GM12878 (cell line): ENCODE results near the gene GRAMD1B. TPM values are rescaled to one million over a fixed set of nuclear protein-coding genes. Genes with fewer than 3 reads are reported as not detected.

Experiments
- ATAC-seq: fragments of 200-7000 bp; cut with Tn5 transposase; 3 replicates; pipeline ENCODE4 v1.9.1; 2020; ENCODE audit warnings: mild to moderate bottlenecking, moderate library complexity
- BruUV-seq: library from RNA; stranded (reverse); fragments of 400-500 nt; replicated peaks from 2 replicates; lab custom pipeline; 2021; lab: Mats Ljungman, UMichigan
- CTCF ChIA-PET: fragments of 300-600 bp; sonication (Branson Sonifier 250); formaldehyde crosslinking; extraction: SDS; loops from one replicate; lab custom pipeline; 2021; ENCODE audit warnings: inconsistent platforms; lab: Yijun Ruan, JAX
- POLR2A ChIA-PET: fragments of 350-600 bp; formaldehyde crosslinking; extraction: SDS; loops from one replicate; lab custom pipeline; 2021; ENCODE audit warnings: inconsistent platforms; lab: Charles Lee
- RAD21 ChIA-PET: fragments of 300-600 bp; sonication (Branson Sonifier 250); formaldehyde crosslinking; loops from one replicate; lab custom pipeline; 2023; ENCODE audit warnings: antibody characterized with exemption; ENCODE audit not compliant: unreplicated experiment; lab: Charles Lee
- SMC1A ChIA-PET: fragments of 300-600 bp; sonication (Branson Sonifier 250); formaldehyde crosslinking; loops from one replicate; lab custom pipeline; 2023; ENCODE audit not compliant: unreplicated experiment, uncharacterized antibody; lab: Charles Lee
- DNase-seq: peaks from one replicate; pipeline ENCODE4 v3.0.0-alpha.2; 2011; ENCODE audit warnings: low read depth, low spot score
- FAIRE-seq: peaks from 3 replicates; lab custom pipeline; 2011; peaks lifted over from hg19 to GRCh38; lab: Jason Lieb, UNC
- H2AFZ ChIP-seq: 2 replicates; pipeline ENCODE4 v1.6.0; 2011; ENCODE audit warnings: low read depth, low read length, control low read depth; ENCODE audit not compliant: control insufficient read depth
- H3K27ac ChIP-seq: 2 replicates; pipeline ENCODE4 v1.5.1; 2011; ENCODE audit warnings: control low read depth; ENCODE audit not compliant: control insufficient read depth, insufficient read depth
- H3K27me3 ChIP-seq, 2 experiments: replicated peaks in 1 of 2; 2 replicates each; pipeline versions ENCODE4 v1.6.0 to v1.6.1; 2011; ENCODE audit warnings: low read length in 1 of 2; ENCODE audit not compliant: control insufficient read depth in 2 of 2, insufficient read depth in 2 of 2
- H3K36me3 ChIP-seq, 2 experiments: 2 replicates each; pipeline ENCODE4 v1.5.1; 2011; ENCODE audit warnings: low read length in 1 of 2; ENCODE audit not compliant: control insufficient read depth in 2 of 2, insufficient read depth in 2 of 2
- H3K4me1 ChIP-seq: 2 replicates; pipeline ENCODE4 v1.6.1; 2011; ENCODE audit warnings: mild to moderate bottlenecking, low read length, moderate library complexity, mixed read lengths; ENCODE audit not compliant: control insufficient read depth, insufficient read depth
- H3K4me2 ChIP-seq: 2 replicates; pipeline ENCODE4 v1.6.0; 2011; ENCODE audit warnings: control low read depth; ENCODE audit not compliant: control insufficient read depth, insufficient read depth
- H3K4me3 ChIP-seq: fragments of 200-600 bp; sonication (generic); 2 replicates; pipeline ENCODE4 v1.5.1; 2016
- H3K79me2 ChIP-seq: 2 replicates; pipeline ENCODE4 v1.6.0; 2011; ENCODE audit warnings: low read length; ENCODE audit not compliant: control insufficient read depth, insufficient read depth
- H3K9ac ChIP-seq: 2 replicates; pipeline ENCODE4 v1.8.0; 2011; ENCODE audit warnings: low read length, control low read depth, mixed read lengths; ENCODE audit not compliant: control insufficient read depth, insufficient read depth
- H3K9me3 ChIP-seq: replicated peaks from 3 replicates; pipeline ENCODE4 v1.5.1; 2011; ENCODE audit warnings: mild to moderate bottlenecking, low read length; ENCODE audit not compliant: control insufficient read depth, insufficient read depth
- H4K20me1 ChIP-seq: 2 replicates; pipeline ENCODE4 v1.6.0; 2011; ENCODE audit not compliant: control insufficient read depth, insufficient read depth
- FOXM1 ChIP-seq: IDR thresholded peaks from 2 replicates; pipeline ENCODE4 v1.6.1; 2012; ENCODE audit warnings: low read depth, mild to moderate bottlenecking, inconsistent platforms, low read length, moderate library complexity
- LARP7 ChIP-seq: fragments of 450-650 bp; IDR thresholded peaks from 2 replicates; pipeline ENCODE4 v1.6.1; 2017; ENCODE audit warnings: mild to moderate bottlenecking
- MYC ChIP-seq: IDR thresholded peaks from 2 replicates; pipeline ENCODE4 v1.6.1; 2011; ENCODE audit warnings: mild to moderate bottlenecking, low read length, moderate library complexity, inconsistent platforms; ENCODE audit not compliant: insufficient read depth, insufficient replicate concordance, insufficient read length, severe bottlenecking
- NFYA ChIP-seq: IDR thresholded peaks from 2 replicates; pipeline ENCODE4 v1.6.1; 2011; ENCODE audit warnings: low read depth, mild to moderate bottlenecking, low read length, improper control_type of control experiment, borderline replicate concordance
- NR2F1 ChIP-seq: fragments of 450-650 bp; conservative IDR thresholded peaks from 2 replicates; pipeline ENCODE4 v1.6.1; 2017; ENCODE audit warnings: mild to moderate bottlenecking
- SREBF1 ChIP-seq: IDR thresholded peaks from 2 replicates; pipeline ENCODE4 v1.6.1; 2012; ENCODE audit warnings: mild to moderate bottlenecking, low read length
- SUPT20H ChIP-seq: IDR thresholded peaks from 2 replicates; pipeline ENCODE4 v1.6.1; 2011; ENCODE audit warnings: low read depth, mild to moderate bottlenecking, low read length, moderate library complexity, borderline replicate concordance; ENCODE audit not compliant: control insufficient read depth
- TCF7 ChIP-seq: IDR thresholded peaks from 2 replicates; pipeline ENCODE4 v1.6.1; 2014; ENCODE audit warnings: antibody characterized with exemption, borderline replicate concordance
- WGBS: methylation state at CpG from one replicate; pipeline ENCODE4 v1.1.6; 2016; ENCODE audit warnings: low lambda C conversion rate; ENCODE audit not compliant: insufficient replicate concordance, insufficient coverage; ENCODE audit errors: missing lambda C conversion rate; 5-methylcytosine and 5-hydroxymethylcytosine counted together
- in situ Hi-C: fragments of 300-500 bp; cut with MboI; formaldehyde crosslinking; loops from 9 replicates; pipeline ENCODE4 v1.14.3; 2018; ENCODE audit warnings: mixed read lengths
- intact Hi-C: fragments of 100-400 bp; cut with micrococcal nuclease; formaldehyde crosslinking; loops from one replicate; pipeline ENCODE4 v1.14.2; 2022; ENCODE audit not compliant: unreplicated experiment
- polyA plus RNA-seq, 11 experiments: library from polyadenylated mRNA; depleted of rRNA in 4 of 11; unstranded in 6 of 11; stranded (reverse) in 5 of 11; fragments of >200 nt; fragmentation: Nextera tagmentation in 4 of 11; fragmentation: Illumina TruSeq in 1 of 11; extraction: Ambion mirVana in 4 of 11; extraction: Trizol in 1 of 11; gene quantifications; 1 replicate in 1 of 11; 2 replicates in 10 of 11; pipeline versions ENCODE4 v1.2.1 to v1.2.3, GENCODE V29; 2011 to 2016; ENCODE audit warnings: inconsistent platforms in 2 of 11, missing spikeins in 2 of 11, low read depth in 1 of 11
- total RNA-seq, 4 experiments: library from RNA; depleted of rRNA in 3 of 4; stranded (reverse); fragments of >200 nt in 3 of 4; fragmentation: Illumina TruSeq in 1 of 4; extraction: Trizol in 1 of 4; gene quantifications; 2 replicates each; pipeline versions ENCODE4 v1.2.1 to v1.2.3, GENCODE V29; 2013 to 2021
- TF ChIP-seq, protein P1 (sequence below): fragments of 150-350 bp; IDR thresholded peaks from 2 replicates; pipeline ENCODE4 v1.6.1; 2016; ENCODE audit warnings: low read depth, low read length
- TF ChIP-seq, protein P2 (sequence below), 3 experiments: IDR thresholded peaks in 2 of 3; conservative IDR thresholded peaks in 1 of 3; 2 replicates each; pipeline ENCODE4 v1.5.1; 2011; ENCODE audit warnings: low read depth in 3 of 3, low read length in 3 of 3, mild to moderate bottlenecking in 3 of 3, control low read depth in 2 of 3, moderate library complexity in 2 of 3, inconsistent platforms in 1 of 3, mixed read lengths in 1 of 3; ENCODE audit not compliant: control insufficient read depth in 2 of 3, insufficient read depth in 1 of 3; ENCODE audit errors: extremely low read depth in 1 of 3
- TF ChIP-seq, protein P3 (sequence below): fragments of 450-650 bp; IDR thresholded peaks from 2 replicates; pipeline ENCODE4 v1.6.1; 2017; ENCODE audit warnings: antibody characterized with exemption, mild to moderate bottlenecking, moderate library complexity

GRAMD1B gene
- total and polyA plus RNA-seq, 10 of the 15 experiments (the other 5 are each of a cell fraction or from before 2014, with no cell fraction given) = 1.9 to 49.1 (median 26.9) TPM

GRCh38 chr11:123566852-123567251 lies 136.8 kb downstream of the GRAMD1B start:
- FAIRE-seq (no peak), DNase-seq (no peak), ATAC-seq (no peak)
- POLR2A ChIA-PET = no interaction called here
- H3K4me2 ChIP-seq = no peak overlapping the region
- H3K9ac ChIP-seq = no peak overlapping the region
- no peaks in the 10 kb centered on the region; the same call in 1 of the 2 replicates for H3K4me1 ChIP-seq
- no peak overlapping the region for H3K27ac ChIP-seq
- RAD21 ChIA-PET = no interaction called here
- H3K9me3 ChIP-seq = no peaks in the 10 kb centered on the region
- no peaks in the 10 kb centered on the region for H3K36me3 ChIP-seq
- no peaks in the 10 kb centered on the region for H3K79me2 ChIP-seq
- in situ Hi-C loops (no loop called here), intact Hi-C loops (no loop called here)
- H3K4me3 ChIP-seq = no peak overlapping the region
- H3K27me3 ChIP-seq = no peaks in the 10 kb centered on the region
- H2AFZ ChIP-seq = no peak overlapping the region
- CTCF ChIA-PET = interaction anchor here (0.8 to 5.4 kb wide), 3 partner anchors 9 to 140 kb away, joined by 3 to 33 read pairs (median 5); no protein-coding TSS in a partner anchor
- WGBS = 45% methylated on average over 4 of the region's 4 CpGs
- TF ChIP-seq MYC = no peak
- TF ChIP-seq, protein P1, sequence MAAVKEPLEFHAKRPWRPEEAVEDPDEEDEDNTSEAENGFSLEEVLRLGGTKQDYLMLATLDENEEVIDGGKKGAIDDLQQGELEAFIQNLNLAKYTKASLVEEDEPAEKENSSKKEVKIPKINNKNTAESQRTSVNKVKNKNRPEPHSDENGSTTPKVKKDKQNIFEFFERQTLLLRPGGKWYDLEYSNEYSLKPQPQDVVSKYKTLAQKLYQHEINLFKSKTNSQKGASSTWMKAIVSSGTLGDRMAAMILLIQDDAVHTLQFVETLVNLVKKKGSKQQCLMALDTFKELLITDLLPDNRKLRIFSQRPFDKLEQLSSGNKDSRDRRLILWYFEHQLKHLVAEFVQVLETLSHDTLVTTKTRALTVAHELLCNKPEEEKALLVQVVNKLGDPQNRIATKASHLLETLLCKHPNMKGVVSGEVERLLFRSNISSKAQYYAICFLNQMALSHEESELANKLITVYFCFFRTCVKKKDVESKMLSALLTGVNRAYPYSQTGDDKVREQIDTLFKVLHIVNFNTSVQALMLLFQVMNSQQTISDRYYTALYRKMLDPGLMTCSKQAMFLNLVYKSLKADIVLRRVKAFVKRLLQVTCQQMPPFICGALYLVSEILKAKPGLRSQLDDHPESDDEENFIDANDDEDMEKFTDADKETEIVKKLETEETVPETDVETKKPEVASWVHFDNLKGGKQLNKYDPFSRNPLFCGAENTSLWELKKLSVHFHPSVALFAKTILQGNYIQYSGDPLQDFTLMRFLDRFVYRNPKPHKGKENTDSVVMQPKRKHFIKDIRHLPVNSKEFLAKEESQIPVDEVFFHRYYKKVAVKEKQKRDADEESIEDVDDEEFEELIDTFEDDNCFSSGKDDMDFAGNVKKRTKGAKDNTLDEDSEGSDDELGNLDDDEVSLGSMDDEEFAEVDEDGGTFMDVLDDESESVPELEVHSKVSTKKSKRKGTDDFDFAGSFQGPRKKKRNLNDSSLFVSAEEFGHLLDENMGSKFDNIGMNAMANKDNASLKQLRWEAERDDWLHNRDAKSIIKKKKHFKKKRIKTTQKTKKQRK = no peak
- TF ChIP-seq, protein P2, sequence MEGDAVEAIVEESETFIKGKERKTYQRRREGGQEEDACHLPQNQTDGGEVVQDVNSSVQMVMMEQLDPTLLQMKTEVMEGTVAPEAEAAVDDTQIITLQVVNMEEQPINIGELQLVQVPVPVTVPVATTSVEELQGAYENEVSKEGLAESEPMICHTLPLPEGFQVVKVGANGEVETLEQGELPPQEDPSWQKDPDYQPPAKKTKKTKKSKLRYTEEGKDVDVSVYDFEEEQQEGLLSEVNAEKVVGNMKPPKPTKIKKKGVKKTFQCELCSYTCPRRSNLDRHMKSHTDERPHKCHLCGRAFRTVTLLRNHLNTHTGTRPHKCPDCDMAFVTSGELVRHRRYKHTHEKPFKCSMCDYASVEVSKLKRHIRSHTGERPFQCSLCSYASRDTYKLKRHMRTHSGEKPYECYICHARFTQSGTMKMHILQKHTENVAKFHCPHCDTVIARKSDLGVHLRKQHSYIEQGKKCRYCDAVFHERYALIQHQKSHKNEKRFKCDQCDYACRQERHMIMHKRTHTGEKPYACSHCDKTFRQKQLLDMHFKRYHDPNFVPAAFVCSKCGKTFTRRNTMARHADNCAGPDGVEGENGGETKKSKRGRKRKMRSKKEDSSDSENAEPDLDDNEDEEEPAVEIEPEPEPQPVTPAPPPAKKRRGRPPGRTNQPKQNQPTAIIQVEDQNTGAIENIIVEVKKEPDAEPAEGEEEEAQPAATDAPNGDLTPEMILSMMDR (IDR thresholded peaks at IDR 0.05 in 2 of 3, conservative IDR thresholded peaks at IDR 0.05 in 1 of 3; ENCODE audit: control insufficient read depth in 2 of 3, extremely low read depth in 1 of 3, insufficient read depth in 1 of 3, low read depth in 3 of 3, low read length in 3 of 3) = no peak
- no peak for TF ChIP-seq NR2F1
- TF ChIP-seq NFYA = no peak
- TF ChIP-seq LARP7 = no peak
- TF ChIP-seq SUPT20H = no peak
- no peak for TF ChIP-seq FOXM1
- no peak for TF ChIP-seq TCF7
- TF ChIP-seq, protein P3, sequence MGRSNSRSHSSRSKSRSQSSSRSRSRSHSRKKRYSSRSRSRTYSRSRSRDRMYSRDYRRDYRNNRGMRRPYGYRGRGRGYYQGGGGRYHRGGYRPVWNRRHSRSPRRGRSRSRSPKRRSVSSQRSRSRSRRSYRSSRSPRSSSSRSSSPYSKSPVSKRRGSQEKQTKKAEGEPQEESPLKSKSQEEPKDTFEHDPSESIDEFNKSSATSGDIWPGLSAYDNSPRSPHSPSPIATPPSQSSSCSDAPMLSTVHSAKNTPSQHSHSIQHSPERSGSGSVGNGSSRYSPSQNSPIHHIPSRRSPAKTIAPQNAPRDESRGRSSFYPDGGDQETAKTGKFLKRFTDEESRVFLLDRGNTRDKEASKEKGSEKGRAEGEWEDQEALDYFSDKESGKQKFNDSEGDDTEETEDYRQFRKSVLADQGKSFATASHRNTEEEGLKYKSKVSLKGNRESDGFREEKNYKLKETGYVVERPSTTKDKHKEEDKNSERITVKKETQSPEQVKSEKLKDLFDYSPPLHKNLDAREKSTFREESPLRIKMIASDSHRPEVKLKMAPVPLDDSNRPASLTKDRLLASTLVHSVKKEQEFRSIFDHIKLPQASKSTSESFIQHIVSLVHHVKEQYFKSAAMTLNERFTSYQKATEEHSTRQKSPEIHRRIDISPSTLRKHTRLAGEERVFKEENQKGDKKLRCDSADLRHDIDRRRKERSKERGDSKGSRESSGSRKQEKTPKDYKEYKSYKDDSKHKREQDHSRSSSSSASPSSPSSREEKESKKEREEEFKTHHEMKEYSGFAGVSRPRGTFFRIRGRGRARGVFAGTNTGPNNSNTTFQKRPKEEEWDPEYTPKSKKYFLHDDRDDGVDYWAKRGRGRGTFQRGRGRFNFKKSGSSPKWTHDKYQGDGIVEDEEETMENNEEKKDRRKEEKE = no peak
- no peak for TF ChIP-seq SREBF1
- peaks cover 4% of the 10 kb centered on the region; the same call in 1 of the 2 replicates for H4K20me1 ChIP-seq
- BruUV-seq = no TSS peak
- SMC1A ChIA-PET = interaction anchor here (1.4 to 2.8 kb wide), 4 partner anchors 9 to 54 kb away, joined by 3 to 10 read pairs (median 3); no protein-coding TSS in a partner anchor
